Skeletal muscle satellite cell (primary cell): Measurements from ENCODE around the gene LHFPL2.
"Not testable (repeated sequence)": the region's sequence is repeated elsewhere in the genome, so short reads cannot be mapped to it uniquely, and the experiment has no call there.

Source experiments
- H3K27me3 ChIP-seq: 2 replicates; pipeline ENCODE4 v1.7.0; 2013; ENCODE audit warnings: low read length; ENCODE audit not compliant: control insufficient read depth, insufficient read depth
- H3K36me3 ChIP-seq: 2 replicates; pipeline ENCODE4 v1.7.0; 2013; ENCODE audit warnings: mild to moderate bottlenecking, control low read depth, low read length; ENCODE audit not compliant: insufficient read depth
- H3K4me1 ChIP-seq: 2 replicates; pipeline ENCODE4 v1.7.0; 2013; ENCODE audit warnings: low read length; ENCODE audit not compliant: control insufficient read depth, insufficient read depth
- H3K4me2 ChIP-seq: 2 replicates; pipeline ENCODE4 v1.7.0; 2013; ENCODE audit warnings: mild to moderate bottlenecking, low read length
- H3K4me3 ChIP-seq: 2 replicates; pipeline ENCODE4 v1.7.0; 2013; ENCODE audit warnings: low read length
- H3K9ac ChIP-seq: 2 replicates; pipeline ENCODE4 v1.7.0; 2013; ENCODE audit warnings: mild to moderate bottlenecking, low read depth, low read length, moderate library complexity
- H3K9me3 ChIP-seq: replicated peaks from 2 replicates; pipeline ENCODE4 v1.7.0; 2013; ENCODE audit warnings: mild to moderate bottlenecking, control low read depth, low read length

The LHFPL2 gene

GRCh38 chr5:78627175-78627574 lies 21.4 kb downstream of the LHFPL2 start:
- H3K4me3 ChIP-seq: no peak overlapping the region
- H3K9me3 ChIP-seq: no peaks in the 10 kb centered on the region
- H3K36me3 ChIP-seq: peaks cover 43% of the 10 kb centered on the region
- H3K9ac ChIP-seq: peak overlapping the region; percentile 19
- peaks cover 17% of the 10 kb centered on the region for H3K4me1 ChIP-seq
- no peak overlapping the region for H3K4me2 ChIP-seq
- no peaks in the 10 kb centered on the region for H3K27me3 ChIP-seq

- Histone ChIP-seq H3K4me2 (no peak overlapping the region), H3K4me1 (peaks cover 17% of the 10 kb centered on the region), H3K9me3 (no peaks in the 10 kb centered on the region), H3K36me3 (peaks cover 35% of the 10 kb centered on the region), H3K4me3 (no peak overlapping the region), H3K27me3 (no peaks in the 10 kb centered on the region), H3K9ac (no peak overlapping the region)
Measured at GRCh38 chr5:78626009-78626571, 22.5 kb downstream of the LHFPL2 start.

- H3K4me3 ChIP-seq: no peak overlapping the region
- H3K4me1 ChIP-seq: peaks cover 17% of the 10 kb centered on the region
- H3K4me2 ChIP-seq: no peak overlapping the region
- H3K27me3 ChIP-seq: no peaks in the 10 kb centered on the region
- H3K36me3 ChIP-seq: peaks cover 35% of the 10 kb centered on the region
- H3K9me3 ChIP-seq: no peaks in the 10 kb centered on the region
- H3K9ac ChIP-seq: no peak overlapping the region
Measured at GRCh38 chr5:78624992-78625391, 23.6 kb downstream of the LHFPL2 start.

- Histone ChIP-seq H3K27me3 (no peaks in the 10 kb centered on the region), H3K36me3 (peaks cover 30% of the 10 kb centered on the region), H3K4me1 (peaks cover 17% of the 10 kb centered on the region), H3K9ac (no peak overlapping the region), H3K4me2 (no peak overlapping the region), H3K4me3 (no peak overlapping the region), H3K9me3 (no peaks in the 10 kb centered on the region)
Measured at GRCh38 chr5:78624011-78624541, 24.5 kb downstream of the LHFPL2 start.

DNA sequence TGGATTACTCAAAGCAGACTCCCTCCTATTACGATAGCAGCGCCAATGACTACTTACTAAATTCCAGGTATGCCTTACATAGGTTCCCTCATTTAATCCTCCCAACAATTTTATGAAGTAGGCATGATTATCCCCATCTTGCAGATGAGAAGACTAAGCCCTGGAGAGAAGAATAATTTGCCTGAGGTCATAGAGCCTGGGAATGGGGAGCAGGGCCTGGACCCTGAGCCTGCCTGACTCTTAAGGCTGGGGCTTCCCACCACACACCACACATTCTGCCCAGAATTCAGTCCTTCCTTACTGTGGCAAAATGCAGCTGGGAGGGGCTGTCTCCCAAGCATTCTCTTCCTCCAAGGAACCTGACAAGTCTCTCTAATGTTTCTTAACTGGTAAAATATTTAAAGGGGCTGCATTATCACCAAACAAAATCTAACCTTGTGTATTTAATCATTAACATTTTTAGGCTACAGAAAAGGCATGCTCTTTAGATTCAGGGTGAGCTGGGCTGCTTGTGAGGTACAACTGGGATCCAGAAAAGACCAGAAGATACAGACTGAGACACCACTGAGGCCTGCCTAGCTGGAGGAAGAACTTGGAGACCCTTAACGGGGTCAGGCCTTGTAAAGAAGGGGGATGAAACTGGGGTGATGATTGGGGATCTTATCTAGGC lies 26.1 kb downstream of the LHFPL2 start:
- Histone ChIP-seq H3K36me3 (peaks cover 29% of the 10 kb centered on the region), H3K4me1 (peaks cover 4% of the 10 kb centered on the region), H3K4me2 (no peak overlapping the region), H3K27me3 (no peaks in the 10 kb centered on the region), H3K4me3 (no peak overlapping the region), H3K9ac (no peak overlapping the region), H3K9me3 (no peaks in the 10 kb centered on the region)

DNA sequence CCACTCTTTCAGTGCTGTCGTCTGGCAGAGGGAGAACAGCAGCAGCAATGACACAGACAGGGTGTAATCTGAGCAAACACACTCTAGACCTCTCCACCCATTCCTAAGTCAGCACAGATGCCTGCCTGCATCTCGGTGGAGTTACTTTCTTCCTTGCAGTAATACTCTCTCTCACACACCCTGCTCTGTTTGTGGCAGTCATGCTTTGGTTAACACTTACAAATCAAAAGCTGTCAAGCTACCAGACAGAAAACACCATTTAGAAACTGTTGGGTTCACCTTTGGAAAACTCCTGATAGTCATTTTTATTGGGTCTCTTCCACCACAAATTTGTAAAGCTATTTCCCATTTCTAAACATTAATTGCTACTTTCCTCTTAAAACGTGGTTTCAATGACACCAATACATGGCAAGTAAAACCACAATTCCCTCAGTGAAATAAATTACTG lies 27.3 kb downstream of the LHFPL2 start:
- no peak overlapping the region for H3K4me3 ChIP-seq
- H3K4me2 ChIP-seq: no peak overlapping the region
- no peaks in the 10 kb centered on the region for H3K27me3 ChIP-seq
- H3K36me3 ChIP-seq: peaks cover 27% of the 10 kb centered on the region
- H3K4me1 ChIP-seq: no peaks in the 10 kb centered on the region
- H3K9ac ChIP-seq: no peak overlapping the region
- H3K9me3 ChIP-seq: no peaks in the 10 kb centered on the region

DNA sequence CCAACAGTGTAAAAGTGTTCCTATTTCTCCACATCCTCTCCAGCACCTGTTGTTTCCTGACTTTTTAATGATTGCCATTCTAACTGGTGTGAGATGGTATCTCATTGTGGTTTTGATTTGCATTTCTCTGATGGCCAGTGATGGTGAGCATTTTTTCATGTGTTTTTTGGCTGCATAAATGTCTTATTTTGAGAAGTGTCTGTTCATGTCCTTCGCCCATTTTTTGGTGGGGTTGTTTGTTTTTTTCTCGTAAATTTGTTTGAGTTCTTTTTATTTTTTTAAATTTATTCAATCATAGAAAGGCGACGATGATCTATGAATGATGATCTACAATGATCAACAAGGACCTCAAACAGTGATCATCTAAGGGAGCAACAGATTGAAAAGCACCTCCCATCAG lies 28.5 kb downstream of the LHFPL2 start:
- not testable (repeated sequence) for H3K4me3 ChIP-seq, H3K9me3 ChIP-seq, H3K4me1 ChIP-seq, H3K9ac ChIP-seq, H3K27me3 ChIP-seq, H3K4me2 ChIP-seq
- peaks cover 16% of the 10 kb centered on the region for H3K36me3 ChIP-seq

DNA sequence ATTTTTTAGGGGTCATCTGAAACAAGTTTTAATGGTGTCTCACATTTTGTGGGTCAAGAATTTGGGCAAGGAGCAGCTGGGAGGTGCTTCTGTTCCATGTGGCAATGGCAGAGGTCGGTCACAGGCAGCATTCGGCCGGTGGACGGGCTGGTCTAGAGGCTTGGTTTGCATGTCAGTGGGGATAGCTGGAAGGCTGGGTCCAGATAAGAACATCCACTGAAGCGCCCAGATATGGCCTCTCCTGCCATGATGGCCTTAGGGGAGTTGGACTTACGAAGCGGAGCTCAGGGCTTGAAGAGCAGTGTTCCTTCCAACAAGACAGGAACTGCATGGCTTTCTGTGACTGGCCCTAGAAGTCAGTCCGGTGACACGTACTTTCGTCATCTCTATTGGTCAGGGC lies 30.3 kb downstream of the LHFPL2 start:
- Histone ChIP-seq H3K36me3 (peaks cover 15% of the 10 kb centered on the region), H3K9me3 (no peaks in the 10 kb centered on the region), H3K4me1 (peaks cover 5% of the 10 kb centered on the region), H3K4me2 (no peak overlapping the region), H3K27me3 (no peaks in the 10 kb centered on the region), H3K9ac (no peak overlapping the region), H3K4me3 (no peak overlapping the region)

GRCh38 chr5:78615697-78616096 lies 32.9 kb downstream of the LHFPL2 start:
- H3K4me1 ChIP-seq: peaks cover 15% of the 10 kb centered on the region
- H3K27me3 ChIP-seq: no peaks in the 10 kb centered on the region
- peaks cover 21% of the 10 kb centered on the region for H3K36me3 ChIP-seq
- H3K9ac ChIP-seq: no peak overlapping the region
- H3K4me2 ChIP-seq: no peak overlapping the region
- H3K4me3 ChIP-seq: no peak overlapping the region
- H3K9me3 ChIP-seq: no peaks in the 10 kb centered on the region

GRCh38 chr5:78614816-78615215 lies 33.8 kb downstream of the LHFPL2 start:
- no peaks in the 10 kb centered on the region for H3K9me3 ChIP-seq
- H3K4me2 ChIP-seq: no peak overlapping the region

GRCh38 chr5:78613756-78614155 lies 34.8 kb downstream of the LHFPL2 start:
- H3K9ac ChIP-seq: no peak overlapping the region
- H3K4me2 ChIP-seq: no peak overlapping the region
- H3K4me3 ChIP-seq: no peak overlapping the region
- H3K27me3 ChIP-seq: no peaks in the 10 kb centered on the region
- H3K36me3 ChIP-seq: peaks cover 18% of the 10 kb centered on the region
- no peaks in the 10 kb centered on the region for H3K9me3 ChIP-seq
- H3K4me1 ChIP-seq: peaks cover 24% of the 10 kb centered on the region

More at GRCh38 chr5:78614816-78615215, 33.8 kb downstream of the LHFPL2 start:
- Histone ChIP-seq H3K4me1 (peaks cover 23% of the 10 kb centered on the region), H3K4me3 (no peak overlapping the region), H3K9ac (no peak overlapping the region), H3K27me3 (no peaks in the 10 kb centered on the region), H3K36me3 (peaks cover 18% of the 10 kb centered on the region)

DNA sequence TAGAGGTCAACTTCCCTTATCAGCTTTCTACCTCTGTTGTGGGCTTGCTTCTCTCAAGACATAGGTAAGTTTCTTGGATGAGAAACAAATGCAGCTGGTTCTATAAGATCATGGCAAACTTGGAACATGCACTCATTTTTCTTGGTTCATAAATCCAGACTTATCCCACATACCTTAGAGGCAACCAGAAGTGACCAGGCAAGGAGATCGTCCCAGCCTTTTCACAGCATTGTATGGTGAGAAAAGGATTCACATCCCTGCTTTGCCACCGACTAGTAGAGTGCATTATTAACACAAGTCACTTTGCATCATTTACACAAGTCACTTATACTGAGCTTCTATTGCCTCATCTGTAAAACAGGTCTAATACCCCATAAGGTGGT lies 35.4 kb downstream of the LHFPL2 start:
- H3K27me3 ChIP-seq: no peaks in the 10 kb centered on the region
- H3K9ac ChIP-seq: no peak overlapping the region
- H3K4me3 ChIP-seq: no peak overlapping the region
- H3K4me2 ChIP-seq: no peak overlapping the region
- H3K9me3 ChIP-seq: no peaks in the 10 kb centered on the region
- H3K36me3 ChIP-seq: peaks cover 18% of the 10 kb centered on the region
- H3K4me1 ChIP-seq: peaks cover 24% of the 10 kb centered on the region
